Activated CD8-positive, alpha-beta memory T cell treated with anti-CD3 and anti-CD28 coated beads, Interleukin-2, amount 10 ng/mL, durations not matched to agents 7 days and 5 days (primary cell): ENCODE data around the gene NACA2. TPM values are rescaled to one million over a fixed set of nuclear protein-coding genes. Genes with fewer than 3 reads are reported as not detected.

Experiments used
- ATAC-seq: fragments of 150-1000 bp; cut with Tn5 transposase; one replicate; pipeline ENCODE4 v1.10.0; 2021; ENCODE audit warnings: moderate library complexity
- CTCF ChIA-PET: fragments of 350-600 bp; sonication (Branson Sonifier 250); formaldehyde crosslinking; loops from one replicate; lab custom pipeline; 2021; ENCODE audit warnings: antibody characterized with exemption; lab: Charles Lee
- DNase-seq: peaks from one replicate; pipeline ENCODE4 v3.0.0-alpha.2; 2020
- H3K27ac Mint-ChIP-seq: one replicate; pipeline ENCODE4 v1.8.0; 2021; ENCODE audit warnings: mild to moderate bottlenecking, mixed read lengths
- H3K27me3 Mint-ChIP-seq: one replicate; pipeline ENCODE4 v1.8.0; 2021; ENCODE audit warnings: mixed read lengths
- H3K36me3 Mint-ChIP-seq: one replicate; pipeline ENCODE4 v1.8.0; 2021; ENCODE audit warnings: mild to moderate bottlenecking, mixed read lengths
- H3K4me1 Mint-ChIP-seq: one replicate; pipeline ENCODE4 v1.8.0; 2021; ENCODE audit warnings: mixed read lengths
- H3K4me3 Mint-ChIP-seq: one replicate; pipeline ENCODE4 v1.8.0; 2021; ENCODE audit warnings: mild to moderate bottlenecking, moderate library complexity, mixed read lengths
- H3K9me3 Mint-ChIP-seq: one replicate; pipeline ENCODE4 v1.8.0; 2022; ENCODE audit warnings: low read depth, mixed read lengths
- total RNA-seq, 2 experiments: library from RNA; stranded (reverse); gene quantifications; one replicate each; pipeline ENCODE4 v1.2.3, GENCODE V29; 2021

The NACA2 gene
- total RNA-seq, 2 experiments from 2014 or later, result not detected

- no peaks in the 10 kb centered on the region for H3K9me3 Mint-ChIP-seq
- ATAC-seq (no peak), DNase-seq (no peak)
- H3K27ac Mint-ChIP-seq, result no peak overlapping the region
- no peaks in the 10 kb centered on the region for H3K36me3 Mint-ChIP-seq
- CTCF ChIA-PET, result interaction anchor here (0.7 kb wide), 1 partner anchor 125 kb away, joined by 3 read pairs; no protein-coding TSS in a partner anchor
- no peaks in the 10 kb centered on the region for H3K4me1 Mint-ChIP-seq
- peaks cover 68% of the 10 kb centered on the region for H3K27me3 Mint-ChIP-seq
- H3K4me3 Mint-ChIP-seq, result no peak overlapping the region
These were observed 45.6 kb downstream of the NACA2 start for GRCh38 chr17:61545335-61545938.

DNA sequence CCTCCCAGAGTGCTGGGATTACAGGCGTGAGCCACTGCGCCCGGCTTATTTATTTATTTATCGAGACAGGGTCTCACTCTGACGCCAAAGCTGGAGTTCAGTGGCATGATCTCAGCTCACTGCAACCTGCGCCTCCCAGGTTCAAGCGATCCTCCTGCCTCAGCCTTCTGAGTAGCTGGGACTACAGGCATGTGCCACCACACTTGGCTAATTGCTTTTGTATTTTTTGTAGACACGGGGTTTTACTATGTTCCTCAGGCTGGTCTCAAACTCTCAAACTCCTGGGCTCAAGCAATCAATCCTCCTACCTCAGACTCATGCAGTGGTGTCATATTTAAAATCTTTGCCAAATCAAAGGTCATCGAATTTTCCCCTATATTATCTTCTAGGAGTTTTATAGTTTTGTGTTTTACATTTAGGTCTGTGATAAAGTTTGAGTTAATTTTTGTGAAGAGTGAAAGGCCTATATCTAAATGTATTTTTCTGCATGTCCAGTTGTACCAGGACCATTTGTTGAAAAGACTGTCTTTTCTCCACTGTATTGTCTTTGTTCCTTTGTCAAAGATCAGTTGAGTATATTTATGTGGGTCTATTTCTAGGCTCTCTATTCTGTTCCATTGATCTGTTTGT lies 47.1 kb downstream of the NACA2 start:
- CTCF ChIA-PET, result no interaction called here
- no peaks in the 10 kb centered on the region for H3K4me1 Mint-ChIP-seq
- ATAC-seq, result no peak
- no peaks in the 10 kb centered on the region for H3K36me3 Mint-ChIP-seq
- H3K9me3 Mint-ChIP-seq, result no peaks in the 10 kb centered on the region
- no peak overlapping the region for H3K27ac Mint-ChIP-seq
- peaks cover 59% of the 10 kb centered on the region for H3K27me3 Mint-ChIP-seq
- DNase-seq, result no peak
- no peak overlapping the region for H3K4me3 Mint-ChIP-seq

DNA sequence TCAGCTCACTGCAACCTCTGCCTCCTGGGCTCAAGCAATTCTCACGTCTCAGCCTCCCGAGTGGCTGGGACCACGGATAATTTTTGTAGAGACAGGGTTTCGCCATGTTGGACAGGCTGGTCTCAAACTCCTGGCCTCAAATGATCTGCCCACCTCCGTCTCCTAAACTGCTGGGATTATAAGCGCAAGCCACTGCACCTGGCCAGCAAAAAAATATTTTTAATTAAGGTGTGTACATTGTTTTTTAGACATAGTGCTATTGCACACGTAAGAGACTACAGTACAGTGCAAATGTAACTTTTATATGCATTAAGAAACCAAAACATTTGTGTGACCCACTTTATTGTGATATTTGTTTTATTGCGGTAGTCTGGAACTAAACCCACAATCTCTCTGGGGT lies 49.0 kb downstream of the NACA2 start:
- CTCF ChIA-PET, result no interaction called here
- DNase-seq (no peak), ATAC-seq (no peak)
- Mint-ChIP-seq H3K9me3 (no peaks in the 10 kb centered on the region), H3K36me3 (no peaks in the 10 kb centered on the region), H3K4me1 (no peaks in the 10 kb centered on the region), H3K27ac (no peak overlapping the region), H3K27me3 (peaks cover 49% of the 10 kb centered on the region), H3K4me3 (no peak overlapping the region)

DNA sequence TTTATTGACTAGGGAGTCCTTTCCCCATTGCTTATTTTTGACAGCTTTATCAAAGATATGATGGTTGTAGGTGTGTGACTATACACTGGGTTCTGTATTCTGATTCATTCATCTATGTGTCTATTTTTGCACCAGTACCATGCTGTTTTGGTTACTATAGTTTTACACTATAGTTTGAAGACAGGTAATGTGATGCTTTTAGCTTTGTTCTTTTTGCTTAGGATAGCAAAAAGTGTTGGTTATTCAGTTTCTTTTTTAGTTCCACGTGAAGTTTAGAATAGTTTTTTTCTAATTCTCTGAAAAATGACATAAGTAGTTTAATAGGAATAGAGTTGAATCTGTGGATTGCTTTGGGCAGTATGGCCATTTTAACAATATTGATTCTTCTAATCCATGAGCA lies 50.1 kb downstream of the NACA2 start:
- Mint-ChIP-seq H3K27ac (no peak overlapping the region), H3K27me3 (peaks cover 41% of the 10 kb centered on the region), H3K4me1 (peaks cover 3% of the 10 kb centered on the region), H3K9me3 (no peaks in the 10 kb centered on the region), H3K36me3 (no peaks in the 10 kb centered on the region), H3K4me3 (no peak overlapping the region)
- no peak for ATAC-seq
- CTCF ChIA-PET, result interaction anchor here (1.0 kb wide), 1 partner anchor 48 kb away, joined by 3 read pairs; no protein-coding TSS in a partner anchor
- DNase-seq, result no peak

Other genes with a start within 250 kb of the NACA2 start
- not detected for gene TBX2, start 191.4 kb downstream of the NACA2 start, total RNA-seq
- gene TBX4, start 138.8 kb downstream of the NACA2 start, total RNA-seq, result not detected